H1 (cell line): Measurements from ENCODE around the gene EXOC1. TPM values are rescaled to one million over a fixed set of nuclear protein-coding genes. Genes with fewer than 3 reads are reported as not detected.

ENCODE experiments used
- ASH2L ChIP-seq: fragments of 200-600, 300-600 bp; sonication (generic); IDR thresholded peaks from one replicate; pipeline ENCODE4 v1.7.1; 2017; ENCODE audit warnings: low read length
- CREB1 ChIP-seq: IDR thresholded peaks from 2 replicates; pipeline ENCODE4 v1.6.1; 2012; ENCODE audit warnings: inconsistent platforms
- FOSL1 ChIP-seq: IDR thresholded peaks from 2 replicates; pipeline ENCODE4 v1.6.1; 2011; ENCODE audit warnings: mild to moderate bottlenecking, low read depth, low read length, moderate library complexity; ENCODE audit not compliant: insufficient read depth
- HDAC6 ChIP-seq: IDR thresholded peaks from one replicate; pipeline ENCODE4 v1.7.1; 2012; ENCODE audit warnings: low read depth, mild to moderate bottlenecking, inconsistent platforms, low read length, moderate library complexity
- MAX ChIP-seq: IDR thresholded peaks from 2 replicates; pipeline ENCODE4 v1.6.1; 2012; ENCODE audit warnings: inconsistent platforms
- PHF8 ChIP-seq: fragments of 200-600 bp; sonication (generic); conservative IDR thresholded peaks from 2 replicates; pipeline ENCODE4 v1.7.1; 2012; ENCODE audit warnings: low read depth, mild to moderate bottlenecking, inconsistent platforms, low read length, moderate library complexity
- POLR2AphosphoS5 ChIP-seq: IDR thresholded peaks from 2 replicates; pipeline ENCODE4 v1.6.1; 2011; ENCODE audit warnings: low read depth, low read length
- SIN3A ChIP-seq, 2 experiments: IDR thresholded peaks in 1 of 2; conservative IDR thresholded peaks in 1 of 2; 2 replicates each; pipeline ENCODE4 v1.6.1; 2011 to 2012; ENCODE audit warnings: low read length in 2 of 2, improper control_type of control experiment in 1 of 2, low read depth in 1 of 2, mild to moderate bottlenecking in 1 of 2
- TAF7 ChIP-seq: optimal IDR thresholded peaks from 2 replicates; pipeline ENCODE3; 2011; ENCODE audit warnings: low read depth, mild to moderate bottlenecking, inconsistent platforms, low read length, moderate library complexity, borderline replicate concordance
- TCF12 ChIP-seq: IDR thresholded peaks from 2 replicates; pipeline ENCODE4 v1.6.1; 2011; ENCODE audit warnings: low read depth, mild to moderate bottlenecking, low read length
- polyA plus RNA-seq, 7 experiments: library from polyadenylated mRNA; depleted of rRNA in 3 of 7; stranded (reverse) in 5 of 7; unstranded in 2 of 7; fragments of >200 nt in 5 of 7; fragments of 200-250 nt in 2 of 7; gene quantifications; 1 replicate in 5 of 7; 2 replicates in 1 of 7; 4 replicates in 1 of 7; pipeline versions ENCODE4 v1.2.1 to v1.2.3, GENCODE V29; 2011 to 2013; ENCODE audit warnings: missing spikeins in 2 of 7, mixed read lengths in 2 of 7
- total RNA-seq: library from RNA; stranded (reverse); fragmentation: NEBNext Ultra II Directional; extraction: Animal tissue kit (Norgen Biotek cat#: 25700); gene quantifications from 2 replicates; pipeline ENCODE4 v1.2.1, GENCODE V29; 2021
- TF ChIP-seq, protein P1 (sequence below): fragments of 300-600 bp; sonication (generic); IDR thresholded peaks from 2 replicates; pipeline ENCODE4 v1.7.1; 2012; ENCODE audit warnings: low read length, moderate library complexity, mild to moderate bottlenecking, inconsistent platforms; ENCODE audit not compliant: insufficient replicate concordance

The EXOC1 gene
- total and polyA plus RNA-seq, 2 of the 8 experiments (the other 6 are each of a cell fraction or from before 2014, with no cell fraction given), result 5.9 to 19.6 TPM

GRCh38 chr4:55817691-55818090 is 35.8 kb upstream of the EXOC1 start (continued):
- TF ChIP-seq, protein P1, sequence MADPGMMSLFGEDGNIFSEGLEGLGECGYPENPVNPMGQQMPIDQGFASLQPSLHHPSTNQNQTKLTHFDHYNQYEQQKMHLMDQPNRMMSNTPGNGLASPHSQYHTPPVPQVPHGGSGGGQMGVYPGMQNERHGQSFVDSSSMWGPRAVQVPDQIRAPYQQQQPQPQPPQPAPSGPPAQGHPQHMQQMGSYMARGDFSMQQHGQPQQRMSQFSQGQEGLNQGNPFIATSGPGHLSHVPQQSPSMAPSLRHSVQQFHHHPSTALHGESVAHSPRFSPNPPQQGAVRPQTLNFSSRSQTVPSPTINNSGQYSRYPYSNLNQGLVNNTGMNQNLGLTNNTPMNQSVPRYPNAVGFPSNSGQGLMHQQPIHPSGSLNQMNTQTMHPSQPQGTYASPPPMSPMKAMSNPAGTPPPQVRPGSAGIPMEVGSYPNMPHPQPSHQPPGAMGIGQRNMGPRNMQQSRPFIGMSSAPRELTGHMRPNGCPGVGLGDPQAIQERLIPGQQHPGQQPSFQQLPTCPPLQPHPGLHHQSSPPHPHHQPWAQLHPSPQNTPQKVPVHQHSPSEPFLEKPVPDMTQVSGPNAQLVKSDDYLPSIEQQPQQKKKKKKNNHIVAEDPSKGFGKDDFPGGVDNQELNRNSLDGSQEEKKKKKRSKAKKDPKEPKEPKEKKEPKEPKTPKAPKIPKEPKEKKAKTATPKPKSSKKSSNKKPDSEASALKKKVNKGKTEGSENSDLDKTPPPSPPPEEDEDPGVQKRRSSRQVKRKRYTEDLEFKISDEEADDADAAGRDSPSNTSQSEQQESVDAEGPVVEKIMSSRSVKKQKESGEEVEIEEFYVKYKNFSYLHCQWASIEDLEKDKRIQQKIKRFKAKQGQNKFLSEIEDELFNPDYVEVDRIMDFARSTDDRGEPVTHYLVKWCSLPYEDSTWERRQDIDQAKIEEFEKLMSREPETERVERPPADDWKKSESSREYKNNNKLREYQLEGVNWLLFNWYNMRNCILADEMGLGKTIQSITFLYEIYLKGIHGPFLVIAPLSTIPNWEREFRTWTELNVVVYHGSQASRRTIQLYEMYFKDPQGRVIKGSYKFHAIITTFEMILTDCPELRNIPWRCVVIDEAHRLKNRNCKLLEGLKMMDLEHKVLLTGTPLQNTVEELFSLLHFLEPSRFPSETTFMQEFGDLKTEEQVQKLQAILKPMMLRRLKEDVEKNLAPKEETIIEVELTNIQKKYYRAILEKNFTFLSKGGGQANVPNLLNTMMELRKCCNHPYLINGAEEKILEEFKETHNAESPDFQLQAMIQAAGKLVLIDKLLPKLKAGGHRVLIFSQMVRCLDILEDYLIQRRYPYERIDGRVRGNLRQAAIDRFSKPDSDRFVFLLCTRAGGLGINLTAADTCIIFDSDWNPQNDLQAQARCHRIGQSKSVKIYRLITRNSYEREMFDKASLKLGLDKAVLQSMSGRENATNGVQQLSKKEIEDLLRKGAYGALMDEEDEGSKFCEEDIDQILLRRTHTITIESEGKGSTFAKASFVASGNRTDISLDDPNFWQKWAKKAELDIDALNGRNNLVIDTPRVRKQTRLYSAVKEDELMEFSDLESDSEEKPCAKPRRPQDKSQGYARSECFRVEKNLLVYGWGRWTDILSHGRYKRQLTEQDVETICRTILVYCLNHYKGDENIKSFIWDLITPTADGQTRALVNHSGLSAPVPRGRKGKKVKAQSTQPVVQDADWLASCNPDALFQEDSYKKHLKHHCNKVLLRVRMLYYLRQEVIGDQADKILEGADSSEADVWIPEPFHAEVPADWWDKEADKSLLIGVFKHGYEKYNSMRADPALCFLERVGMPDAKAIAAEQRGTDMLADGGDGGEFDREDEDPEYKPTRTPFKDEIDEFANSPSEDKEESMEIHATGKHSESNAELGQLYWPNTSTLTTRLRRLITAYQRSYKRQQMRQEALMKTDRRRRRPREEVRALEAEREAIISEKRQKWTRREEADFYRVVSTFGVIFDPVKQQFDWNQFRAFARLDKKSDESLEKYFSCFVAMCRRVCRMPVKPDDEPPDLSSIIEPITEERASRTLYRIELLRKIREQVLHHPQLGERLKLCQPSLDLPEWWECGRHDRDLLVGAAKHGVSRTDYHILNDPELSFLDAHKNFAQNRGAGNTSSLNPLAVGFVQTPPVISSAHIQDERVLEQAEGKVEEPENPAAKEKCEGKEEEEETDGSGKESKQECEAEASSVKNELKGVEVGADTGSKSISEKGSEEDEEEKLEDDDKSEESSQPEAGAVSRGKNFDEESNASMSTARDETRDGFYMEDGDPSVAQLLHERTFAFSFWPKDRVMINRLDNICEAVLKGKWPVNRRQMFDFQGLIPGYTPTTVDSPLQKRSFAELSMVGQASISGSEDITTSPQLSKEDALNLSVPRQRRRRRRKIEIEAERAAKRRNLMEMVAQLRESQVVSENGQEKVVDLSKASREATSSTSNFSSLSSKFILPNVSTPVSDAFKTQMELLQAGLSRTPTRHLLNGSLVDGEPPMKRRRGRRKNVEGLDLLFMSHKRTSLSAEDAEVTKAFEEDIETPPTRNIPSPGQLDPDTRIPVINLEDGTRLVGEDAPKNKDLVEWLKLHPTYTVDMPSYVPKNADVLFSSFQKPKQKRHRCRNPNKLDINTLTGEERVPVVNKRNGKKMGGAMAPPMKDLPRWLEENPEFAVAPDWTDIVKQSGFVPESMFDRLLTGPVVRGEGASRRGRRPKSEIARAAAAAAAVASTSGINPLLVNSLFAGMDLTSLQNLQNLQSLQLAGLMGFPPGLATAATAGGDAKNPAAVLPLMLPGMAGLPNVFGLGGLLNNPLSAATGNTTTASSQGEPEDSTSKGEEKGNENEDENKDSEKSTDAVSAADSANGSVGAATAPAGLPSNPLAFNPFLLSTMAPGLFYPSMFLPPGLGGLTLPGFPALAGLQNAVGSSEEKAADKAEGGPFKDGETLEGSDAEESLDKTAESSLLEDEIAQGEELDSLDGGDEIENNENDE, result no peak
- TF ChIP-seq FOSL1 (no peak), CREB1 (no peak), SIN3A (conservative IDR thresholded peaks at IDR 0.05 in 1 of 2, IDR thresholded peaks at IDR 0.05 in 1 of 2; ENCODE audit: low read depth in 1 of 2, low read length in 2 of 2) (no peak), TAF7 (no peak), PHF8 (no peak), HDAC6 (no peak), MAX (no peak), TCF12 (no peak), ASH2L (no peak), POLR2AphosphoS5 (no peak)
